ENCODE data around the gene PTP4A1. TPM values are rescaled to one million over a fixed set of nuclear protein-coding genes. Genes with fewer than 3 reads are reported as not detected.

The PTP4A1 gene
- total and polyA plus RNA-seq, 2 of the 13 experiments (the other 11 are each of a cell fraction or from before 2014, with no cell fraction given) = 141 to 376 TPM

DNA sequence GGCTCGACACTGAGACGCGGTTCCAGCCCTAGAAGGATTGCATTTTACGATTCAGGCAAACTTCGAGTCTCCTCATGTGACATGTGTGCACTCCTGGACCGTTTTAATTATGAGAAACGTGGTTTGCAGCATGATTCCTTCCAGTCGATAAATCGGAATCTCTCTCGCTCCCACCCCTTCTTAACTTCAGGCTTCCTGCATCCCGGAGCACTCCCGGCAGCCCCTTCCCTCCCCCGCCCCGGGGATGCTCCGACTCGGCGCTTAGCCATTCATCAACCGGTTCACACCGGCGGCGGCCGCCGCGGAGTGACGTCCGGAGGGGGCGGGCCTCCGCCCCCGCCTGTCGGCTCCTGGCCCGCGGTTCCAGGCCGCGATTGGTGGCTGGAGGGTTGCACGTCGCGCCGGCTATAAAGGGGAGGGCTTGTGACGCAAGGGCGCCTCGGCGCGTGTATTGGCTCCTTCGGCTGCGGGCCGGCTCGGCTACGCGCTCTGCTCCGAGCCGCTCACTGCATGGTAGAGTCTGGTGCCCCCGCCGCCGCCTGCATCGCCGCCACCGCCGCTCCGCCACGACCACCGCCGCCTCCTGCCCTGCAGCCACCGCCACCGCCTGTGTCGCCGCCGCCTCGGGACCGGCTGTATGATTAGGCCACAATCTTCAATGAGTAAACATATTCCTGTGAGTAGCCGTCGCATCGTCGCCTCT, at the start of gene PTP4A1, which contains the start of gene LOC128125822 (continued):
- TF ChIP-seq NCOA1 (CRISPR knock-in tag; IDR thresholded peaks at IDR 0.05) (peak; percentile 19; the same call in 1 of the 2 replicates), MED1 (CRISPR knock-in tag; IDR thresholded peaks at IDR 0.05) (no peak; the same call in 1 of the 2 replicates), WIZ (CRISPR knock-in tag; IDR thresholded peaks at IDR 0.05) (0 out of 2 replicates have a peak, but pooled peaks have one; percentile 69), TAF15 (IDR thresholded peaks at IDR 0.05; ENCODE audit: low read depth, low read length, poor library complexity, severe bottlenecking) (peak; percentile 24), ZFYVE20 (CRISPR knock-in tag; IDR thresholded peaks at IDR 0.05; ENCODE audit: borderline replicate concordance, low read depth) (no peak), ZNF674 (CRISPR knock-in tag; IDR thresholded peaks at IDR 0.05; ENCODE audit: low read depth) (0 out of 2 replicates have a peak, but pooled peaks have one; percentile 35), ZNF501 (CRISPR knock-in tag; IDR thresholded peaks at IDR 0.05) (peak; percentile 97), DMAP1 (CRISPR knock-in tag; IDR thresholded peaks at IDR 0.05) (peak; percentile 66), ZNF430 (CRISPR knock-in tag; IDR thresholded peaks at IDR 0.05) (peak; percentile 77), FOXC1 (CRISPR knock-in tag; IDR thresholded peaks at IDR 0.05; ENCODE audit: borderline replicate concordance) (no peak; the same call in 1 of the 2 replicates), BCL6 (CRISPR knock-in tag; IDR thresholded peaks at IDR 0.05) (no peak; the same call in 1 of the 2 replicates), GATAD2A (CRISPR knock-in tag; IDR thresholded peaks at IDR 0.05) (peak; percentile 18; the same call in 1 of the 2 replicates)
- TF ChIP-seq, protein P1, sequence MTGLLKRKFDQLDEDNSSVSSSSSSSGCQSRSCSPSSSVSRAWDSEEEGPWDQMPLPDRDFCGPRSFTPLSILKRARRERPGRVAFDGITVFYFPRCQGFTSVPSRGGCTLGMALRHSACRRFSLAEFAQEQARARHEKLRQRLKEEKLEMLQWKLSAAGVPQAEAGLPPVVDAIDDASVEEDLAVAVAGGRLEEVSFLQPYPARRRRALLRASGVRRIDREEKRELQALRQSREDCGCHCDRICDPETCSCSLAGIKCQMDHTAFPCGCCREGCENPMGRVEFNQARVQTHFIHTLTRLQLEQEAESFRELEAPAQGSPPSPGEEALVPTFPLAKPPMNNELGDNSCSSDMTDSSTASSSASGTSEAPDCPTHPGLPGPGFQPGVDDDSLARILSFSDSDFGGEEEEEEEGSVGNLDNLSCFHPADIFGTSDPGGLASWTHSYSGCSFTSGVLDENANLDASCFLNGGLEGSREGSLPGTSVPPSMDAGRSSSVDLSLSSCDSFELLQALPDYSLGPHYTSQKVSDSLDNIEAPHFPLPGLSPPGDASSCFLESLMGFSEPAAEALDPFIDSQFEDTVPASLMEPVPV (CRISPR knock-in tag; IDR thresholded peaks at IDR 0.05) = 0 out of 2 replicates have a peak, but pooled peaks have one; percentile 24
- TF ChIP-seq, protein P2, sequence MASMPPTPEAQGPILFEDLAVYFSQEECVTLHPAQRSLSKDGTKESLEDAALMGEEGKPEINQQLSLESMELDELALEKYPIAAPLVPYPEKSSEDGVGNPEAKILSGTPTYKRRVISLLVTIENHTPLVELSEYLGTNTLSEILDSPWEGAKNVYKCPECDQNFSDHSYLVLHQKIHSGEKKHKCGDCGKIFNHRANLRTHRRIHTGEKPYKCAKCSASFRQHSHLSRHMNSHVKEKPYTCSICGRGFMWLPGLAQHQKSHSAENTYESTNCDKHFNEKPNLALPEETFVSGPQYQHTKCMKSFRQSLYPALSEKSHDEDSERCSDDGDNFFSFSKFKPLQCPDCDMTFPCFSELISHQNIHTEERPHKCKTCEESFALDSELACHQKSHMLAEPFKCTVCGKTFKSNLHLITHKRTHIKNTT (CRISPR knock-in tag; IDR thresholded peaks at IDR 0.05) = no peak
- TF ChIP-seq, protein P3, sequence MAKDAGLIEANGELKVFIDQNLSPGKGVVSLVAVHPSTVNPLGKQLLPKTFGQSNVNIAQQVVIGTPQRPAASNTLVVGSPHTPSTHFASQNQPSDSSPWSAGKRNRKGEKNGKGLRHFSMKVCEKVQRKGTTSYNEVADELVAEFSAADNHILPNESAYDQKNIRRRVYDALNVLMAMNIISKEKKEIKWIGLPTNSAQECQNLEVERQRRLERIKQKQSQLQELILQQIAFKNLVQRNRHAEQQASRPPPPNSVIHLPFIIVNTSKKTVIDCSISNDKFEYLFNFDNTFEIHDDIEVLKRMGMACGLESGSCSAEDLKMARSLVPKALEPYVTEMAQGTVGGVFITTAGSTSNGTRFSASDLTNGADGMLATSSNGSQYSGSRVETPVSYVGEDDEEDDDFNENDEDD (CRISPR knock-in tag; IDR thresholded peaks at IDR 0.05; ENCODE audit: borderline replicate concordance) = peak; percentile 70; the same call in 1 of the 2 replicates
- TF ChIP-seq, protein P4, sequence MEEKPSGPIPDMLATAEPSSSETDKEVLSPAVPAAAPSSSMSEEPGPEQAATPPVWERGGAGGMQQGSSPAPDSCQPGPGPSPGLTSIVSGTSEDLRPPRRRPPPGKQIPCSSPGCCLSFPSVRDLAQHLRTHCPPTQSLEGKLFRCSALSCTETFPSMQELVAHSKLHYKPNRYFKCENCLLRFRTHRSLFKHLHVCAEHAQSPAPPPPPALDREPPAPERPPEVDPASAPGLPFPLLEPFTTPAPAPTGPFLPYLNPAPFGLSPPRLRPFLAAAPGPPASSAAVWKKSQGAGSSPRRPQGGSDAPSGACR (CRISPR knock-in tag; IDR thresholded peaks at IDR 0.05) = peak; percentile 83
- TF ChIP-seq, protein P5, sequence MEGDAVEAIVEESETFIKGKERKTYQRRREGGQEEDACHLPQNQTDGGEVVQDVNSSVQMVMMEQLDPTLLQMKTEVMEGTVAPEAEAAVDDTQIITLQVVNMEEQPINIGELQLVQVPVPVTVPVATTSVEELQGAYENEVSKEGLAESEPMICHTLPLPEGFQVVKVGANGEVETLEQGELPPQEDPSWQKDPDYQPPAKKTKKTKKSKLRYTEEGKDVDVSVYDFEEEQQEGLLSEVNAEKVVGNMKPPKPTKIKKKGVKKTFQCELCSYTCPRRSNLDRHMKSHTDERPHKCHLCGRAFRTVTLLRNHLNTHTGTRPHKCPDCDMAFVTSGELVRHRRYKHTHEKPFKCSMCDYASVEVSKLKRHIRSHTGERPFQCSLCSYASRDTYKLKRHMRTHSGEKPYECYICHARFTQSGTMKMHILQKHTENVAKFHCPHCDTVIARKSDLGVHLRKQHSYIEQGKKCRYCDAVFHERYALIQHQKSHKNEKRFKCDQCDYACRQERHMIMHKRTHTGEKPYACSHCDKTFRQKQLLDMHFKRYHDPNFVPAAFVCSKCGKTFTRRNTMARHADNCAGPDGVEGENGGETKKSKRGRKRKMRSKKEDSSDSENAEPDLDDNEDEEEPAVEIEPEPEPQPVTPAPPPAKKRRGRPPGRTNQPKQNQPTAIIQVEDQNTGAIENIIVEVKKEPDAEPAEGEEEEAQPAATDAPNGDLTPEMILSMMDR (CRISPR knock-in tag; IDR thresholded peaks at IDR 0.05) = peak; percentile 31; the same call in 1 of the 2 replicates
- TF ChIP-seq, protein P6, sequence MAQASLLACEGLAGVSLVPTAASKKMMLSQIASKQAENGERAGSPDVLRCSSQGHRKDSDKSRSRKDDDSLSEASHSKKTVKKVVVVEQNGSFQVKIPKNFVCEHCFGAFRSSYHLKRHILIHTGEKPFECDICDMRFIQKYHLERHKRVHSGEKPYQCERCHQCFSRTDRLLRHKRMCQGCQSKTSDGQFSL (CRISPR knock-in tag; IDR thresholded peaks at IDR 0.05) = peak; percentile 65; the same call in 1 of the 2 replicates
- TF ChIP-seq, protein P7, sequence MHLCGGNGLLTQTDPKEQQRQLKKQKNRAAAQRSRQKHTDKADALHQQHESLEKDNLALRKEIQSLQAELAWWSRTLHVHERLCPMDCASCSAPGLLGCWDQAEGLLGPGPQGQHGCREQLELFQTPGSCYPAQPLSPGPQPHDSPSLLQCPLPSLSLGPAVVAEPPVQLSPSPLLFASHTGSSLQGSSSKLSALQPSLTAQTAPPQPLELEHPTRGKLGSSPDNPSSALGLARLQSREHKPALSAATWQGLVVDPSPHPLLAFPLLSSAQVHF (CRISPR knock-in tag; IDR thresholded peaks at IDR 0.05) = peak; percentile 97
- TF ChIP-seq, protein P8, sequence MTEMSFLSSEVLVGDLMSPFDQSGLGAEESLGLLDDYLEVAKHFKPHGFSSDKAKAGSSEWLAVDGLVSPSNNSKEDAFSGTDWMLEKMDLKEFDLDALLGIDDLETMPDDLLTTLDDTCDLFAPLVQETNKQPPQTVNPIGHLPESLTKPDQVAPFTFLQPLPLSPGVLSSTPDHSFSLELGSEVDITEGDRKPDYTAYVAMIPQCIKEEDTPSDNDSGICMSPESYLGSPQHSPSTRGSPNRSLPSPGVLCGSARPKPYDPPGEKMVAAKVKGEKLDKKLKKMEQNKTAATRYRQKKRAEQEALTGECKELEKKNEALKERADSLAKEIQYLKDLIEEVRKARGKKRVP (CRISPR knock-in tag; IDR thresholded peaks at IDR 0.05) = peak in 1 of 2 experiments; percentile 53; a peak in 1 of 4 replicates
